Thyroid gland (tissue), 4 donors: ENCODE data around the gene ATP1B1.

Source experiments
- POLR2A ChIP-seq, 2 donors: fragments of 450-650 bp; IDR thresholded peaks; one replicate each; pipeline ENCODE4 v1.6.1; 2017; ENCODE audit warnings: antibody characterized with exemption in 2 of 2, mild to moderate bottlenecking in 2 of 2, moderate library complexity in 1 of 2
- TF ChIP-seq, protein P1 (sequence below), 6 experiments: fragments of 200-600 bp in 3 of 6; fragments of 450-650 bp in 3 of 6; sonication (generic) in 3 of 6; IDR thresholded peaks; one replicate each; pipeline ENCODE4 v1.5.1; 2016 to 2019; ENCODE audit warnings: antibody characterized with exemption in 6 of 6, mild to moderate bottlenecking in 2 of 6, inconsistent platforms in 1 of 6, moderate library complexity in 1 of 6

DNA sequence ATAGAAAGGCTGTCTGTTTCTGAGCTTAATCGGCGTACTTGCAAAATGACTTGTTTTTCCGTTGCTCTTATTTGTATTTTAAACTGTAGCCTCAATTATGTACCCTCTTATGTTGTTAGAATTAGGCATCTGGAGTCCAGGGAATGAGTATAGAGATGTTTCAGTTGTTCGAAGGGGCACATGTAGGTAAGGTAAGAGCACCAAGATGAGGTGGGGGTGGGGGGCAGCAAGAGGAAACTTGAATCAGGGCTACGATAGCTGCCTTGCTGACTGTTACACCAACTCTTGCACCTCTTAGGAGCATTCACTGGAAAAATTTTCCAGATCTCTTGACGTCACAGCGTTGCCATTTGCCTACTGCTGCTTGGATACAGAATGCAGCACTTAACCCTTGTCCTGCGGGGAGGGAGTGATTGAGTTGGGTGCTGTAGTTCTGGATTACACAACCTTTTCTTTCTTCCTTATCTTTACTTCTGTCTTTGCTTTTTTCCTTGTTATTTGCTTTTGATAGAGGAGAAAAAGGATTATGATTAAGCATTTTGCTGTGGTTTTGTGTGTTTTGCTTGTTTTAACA, 3.2 kb downstream of the ATP1B1 start:
- TF ChIP-seq POLR2A (IDR thresholded peaks at IDR 0.05), result peak in 1 of 2 donors; percentile 93
- TF ChIP-seq, protein P1, sequence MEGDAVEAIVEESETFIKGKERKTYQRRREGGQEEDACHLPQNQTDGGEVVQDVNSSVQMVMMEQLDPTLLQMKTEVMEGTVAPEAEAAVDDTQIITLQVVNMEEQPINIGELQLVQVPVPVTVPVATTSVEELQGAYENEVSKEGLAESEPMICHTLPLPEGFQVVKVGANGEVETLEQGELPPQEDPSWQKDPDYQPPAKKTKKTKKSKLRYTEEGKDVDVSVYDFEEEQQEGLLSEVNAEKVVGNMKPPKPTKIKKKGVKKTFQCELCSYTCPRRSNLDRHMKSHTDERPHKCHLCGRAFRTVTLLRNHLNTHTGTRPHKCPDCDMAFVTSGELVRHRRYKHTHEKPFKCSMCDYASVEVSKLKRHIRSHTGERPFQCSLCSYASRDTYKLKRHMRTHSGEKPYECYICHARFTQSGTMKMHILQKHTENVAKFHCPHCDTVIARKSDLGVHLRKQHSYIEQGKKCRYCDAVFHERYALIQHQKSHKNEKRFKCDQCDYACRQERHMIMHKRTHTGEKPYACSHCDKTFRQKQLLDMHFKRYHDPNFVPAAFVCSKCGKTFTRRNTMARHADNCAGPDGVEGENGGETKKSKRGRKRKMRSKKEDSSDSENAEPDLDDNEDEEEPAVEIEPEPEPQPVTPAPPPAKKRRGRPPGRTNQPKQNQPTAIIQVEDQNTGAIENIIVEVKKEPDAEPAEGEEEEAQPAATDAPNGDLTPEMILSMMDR (IDR thresholded peaks at IDR 0.05), result no peak
